ENCODE results near the gene SPESP1. TPM values are rescaled to one million over a fixed set of nuclear protein-coding genes. Genes with fewer than 3 reads are reported as not detected.

Gene SPESP1
- total RNA-seq (1 to 10 TPM in 1 of 2 donors, under 1 TPM in 1; 0.33 to 2.0 TPM), polyA plus RNA-seq (1 to 10 TPM in 1 of 2 donors, under 1 TPM in 1; 0.80 to 3.2 TPM)

DNA sequence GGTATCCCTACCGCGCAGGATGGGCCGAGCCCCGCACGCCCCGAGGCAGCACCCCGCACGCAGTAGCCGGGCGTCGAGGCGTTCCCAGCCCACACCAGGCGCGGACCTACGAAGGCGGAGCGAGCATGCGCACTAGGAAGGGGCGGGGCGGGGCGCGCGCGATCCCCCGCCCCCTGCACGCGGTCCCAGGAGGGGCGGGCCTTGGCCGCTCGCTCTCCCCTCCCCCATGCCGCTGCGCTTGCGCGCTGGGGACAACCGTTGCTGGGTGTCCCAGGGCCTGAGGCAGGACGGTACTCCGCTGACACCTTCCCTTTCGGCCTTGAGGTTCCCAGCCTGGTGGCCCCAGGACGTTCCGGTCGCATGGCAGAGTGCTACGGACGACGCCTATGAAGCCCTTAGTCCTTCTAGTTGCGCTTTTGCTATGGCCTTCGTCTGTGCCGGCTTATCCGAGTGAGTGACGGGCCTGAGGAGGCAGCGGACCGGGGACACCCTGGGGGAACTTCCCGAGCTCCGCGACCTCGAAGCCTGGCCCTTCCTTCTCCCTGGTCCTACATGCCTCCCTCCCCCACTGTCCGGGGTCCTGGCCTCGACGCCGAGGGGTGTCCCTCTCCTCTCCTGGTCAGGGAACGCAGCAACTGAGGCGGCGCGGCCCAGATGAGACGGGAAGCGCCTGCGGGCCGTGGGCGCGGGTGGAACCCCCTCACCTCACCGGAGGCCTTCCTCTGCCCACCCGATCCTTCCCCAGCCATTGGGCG is at the start of gene SPESP1:
SPESP1 (plus strand) TSS at position 258 of the 755 bp plus-strand sequence; CDS start at position 387, 129 bp downstream.
- Histone ChIP-seq H3K27me3 (ENCODE audit: control insufficient read depth in 4 of 4, insufficient read depth in 4 of 4, low read length in 3 of 4) (no peaks in the 10 kb centered on the region), H3K4me1 (ENCODE audit: control insufficient read depth in 4 of 4, insufficient read depth in 4 of 4, low read length in 3 of 4) (peaks cover 0 to 2% (median 0%) of the 10 kb centered on the region in 4 donors), H3K4me3 (ENCODE audit: low read depth in 1 of 3, low read length in 3 of 3) (peak within 1 kb of the TSS in 1 of 3 donors; percentile 2), H3K27ac (ENCODE audit: low read depth in 1 of 2, low read length in 2 of 2) (no peak within 1 kb of the TSS), H3K36me3 (ENCODE audit: control insufficient read depth in 4 of 4, insufficient read depth in 3 of 4, low read depth in 1 of 4, low read length in 3 of 4) (no peaks in the 10 kb centered on the region), H3K9me3 (ENCODE audit: control insufficient read depth in 4 of 4, low read length in 3 of 4) (no peaks in the 10 kb centered on the region), H3K9ac (ENCODE audit: low read depth in 1 of 2, low read length in 2 of 2) (no peak within 1 kb of the TSS)
- 53% methylated on average over 72 of the region's 72 CpGs for WGBS
- peak; percentile 71 for DNase-seq (ENCODE audit: low spot score)
- TF ChIP-seq FOXA1 (IDR thresholded peaks at IDR 0.05) (no peak), EGR1 (IDR thresholded peaks at IDR 0.05; ENCODE audit: low read depth in 2 of 2) (no peak), HNF4A (conservative IDR thresholded peaks at IDR 0.05) (no peak), HNF4G (IDR thresholded peaks at IDR 0.05) (no peak), SP1 (IDR thresholded peaks at IDR 0.05) (no peak)
- TF ChIP-seq, protein P1, sequence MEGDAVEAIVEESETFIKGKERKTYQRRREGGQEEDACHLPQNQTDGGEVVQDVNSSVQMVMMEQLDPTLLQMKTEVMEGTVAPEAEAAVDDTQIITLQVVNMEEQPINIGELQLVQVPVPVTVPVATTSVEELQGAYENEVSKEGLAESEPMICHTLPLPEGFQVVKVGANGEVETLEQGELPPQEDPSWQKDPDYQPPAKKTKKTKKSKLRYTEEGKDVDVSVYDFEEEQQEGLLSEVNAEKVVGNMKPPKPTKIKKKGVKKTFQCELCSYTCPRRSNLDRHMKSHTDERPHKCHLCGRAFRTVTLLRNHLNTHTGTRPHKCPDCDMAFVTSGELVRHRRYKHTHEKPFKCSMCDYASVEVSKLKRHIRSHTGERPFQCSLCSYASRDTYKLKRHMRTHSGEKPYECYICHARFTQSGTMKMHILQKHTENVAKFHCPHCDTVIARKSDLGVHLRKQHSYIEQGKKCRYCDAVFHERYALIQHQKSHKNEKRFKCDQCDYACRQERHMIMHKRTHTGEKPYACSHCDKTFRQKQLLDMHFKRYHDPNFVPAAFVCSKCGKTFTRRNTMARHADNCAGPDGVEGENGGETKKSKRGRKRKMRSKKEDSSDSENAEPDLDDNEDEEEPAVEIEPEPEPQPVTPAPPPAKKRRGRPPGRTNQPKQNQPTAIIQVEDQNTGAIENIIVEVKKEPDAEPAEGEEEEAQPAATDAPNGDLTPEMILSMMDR (IDR thresholded peaks at IDR 0.05; ENCODE audit: low read depth, low read length, missing input control), result no peak
- TF ChIP-seq, protein P2, sequence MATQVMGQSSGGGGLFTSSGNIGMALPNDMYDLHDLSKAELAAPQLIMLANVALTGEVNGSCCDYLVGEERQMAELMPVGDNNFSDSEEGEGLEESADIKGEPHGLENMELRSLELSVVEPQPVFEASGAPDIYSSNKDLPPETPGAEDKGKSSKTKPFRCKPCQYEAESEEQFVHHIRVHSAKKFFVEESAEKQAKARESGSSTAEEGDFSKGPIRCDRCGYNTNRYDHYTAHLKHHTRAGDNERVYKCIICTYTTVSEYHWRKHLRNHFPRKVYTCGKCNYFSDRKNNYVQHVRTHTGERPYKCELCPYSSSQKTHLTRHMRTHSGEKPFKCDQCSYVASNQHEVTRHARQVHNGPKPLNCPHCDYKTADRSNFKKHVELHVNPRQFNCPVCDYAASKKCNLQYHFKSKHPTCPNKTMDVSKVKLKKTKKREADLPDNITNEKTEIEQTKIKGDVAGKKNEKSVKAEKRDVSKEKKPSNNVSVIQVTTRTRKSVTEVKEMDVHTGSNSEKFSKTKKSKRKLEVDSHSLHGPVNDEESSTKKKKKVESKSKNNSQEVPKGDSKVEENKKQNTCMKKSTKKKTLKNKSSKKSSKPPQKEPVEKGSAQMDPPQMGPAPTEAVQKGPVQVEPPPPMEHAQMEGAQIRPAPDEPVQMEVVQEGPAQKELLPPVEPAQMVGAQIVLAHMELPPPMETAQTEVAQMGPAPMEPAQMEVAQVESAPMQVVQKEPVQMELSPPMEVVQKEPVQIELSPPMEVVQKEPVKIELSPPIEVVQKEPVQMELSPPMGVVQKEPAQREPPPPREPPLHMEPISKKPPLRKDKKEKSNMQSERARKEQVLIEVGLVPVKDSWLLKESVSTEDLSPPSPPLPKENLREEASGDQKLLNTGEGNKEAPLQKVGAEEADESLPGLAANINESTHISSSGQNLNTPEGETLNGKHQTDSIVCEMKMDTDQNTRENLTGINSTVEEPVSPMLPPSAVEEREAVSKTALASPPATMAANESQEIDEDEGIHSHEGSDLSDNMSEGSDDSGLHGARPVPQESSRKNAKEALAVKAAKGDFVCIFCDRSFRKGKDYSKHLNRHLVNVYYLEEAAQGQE (IDR thresholded peaks at IDR 0.05), result no peak
- TF ChIP-seq, protein P3, sequence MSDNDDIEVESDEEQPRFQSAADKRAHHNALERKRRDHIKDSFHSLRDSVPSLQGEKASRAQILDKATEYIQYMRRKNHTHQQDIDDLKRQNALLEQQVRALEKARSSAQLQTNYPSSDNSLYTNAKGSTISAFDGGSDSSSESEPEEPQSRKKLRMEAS (IDR thresholded peaks at IDR 0.05), result no peak

DNA sequence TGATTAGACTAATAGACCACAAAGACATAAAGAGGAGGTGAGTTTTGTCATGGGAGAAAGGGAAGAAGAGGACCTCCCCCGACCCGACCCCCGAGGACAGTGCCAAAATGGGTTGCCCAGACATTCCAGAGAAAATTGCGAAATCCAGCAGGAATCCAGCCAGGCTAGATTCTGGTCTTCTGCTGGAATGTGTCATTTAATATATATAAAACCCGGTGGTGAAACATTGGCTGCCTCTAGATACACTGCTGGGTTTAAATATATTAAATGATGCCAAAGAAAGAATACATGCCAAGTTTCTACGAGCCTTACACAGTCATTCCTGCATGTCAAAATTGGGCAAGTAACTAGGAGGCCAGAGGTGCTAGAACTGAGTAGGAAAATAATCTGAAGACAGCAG is 45.3 kb upstream of the SPESP1 start:
- no peaks in the 10 kb centered on the region for H3K36me3 ChIP-seq (ENCODE audit: control insufficient read depth in 4 of 4, insufficient read depth in 3 of 4, low read depth in 1 of 4, low read length in 3 of 4)
- no peak for DNase-seq (ENCODE audit: low spot score)
- WGBS, result 46% methylated on average over 6 of the region's 6 CpGs

More for the DNA sequence above, 45.3 kb upstream of the SPESP1 start:
- Histone ChIP-seq H3K9ac (ENCODE audit: low read depth in 1 of 2, low read length in 2 of 2) (no peak overlapping the region), H3K4me3 (ENCODE audit: low read depth in 1 of 3, low read length in 3 of 3) (no peak overlapping the region), H3K27ac (ENCODE audit: low read depth in 1 of 2, low read length in 2 of 2) (no peak overlapping the region), H3K9me3 (ENCODE audit: control insufficient read depth in 4 of 4, low read length in 3 of 4) (no peaks in the 10 kb centered on the region), H3K27me3 (ENCODE audit: control insufficient read depth in 4 of 4, insufficient read depth in 4 of 4, low read length in 3 of 4) (no peaks in the 10 kb centered on the region), H3K4me1 (ENCODE audit: control insufficient read depth in 4 of 4, insufficient read depth in 4 of 4, low read length in 3 of 4) (no peaks in the 10 kb centered on the region)
- TF ChIP-seq RXRA (IDR thresholded peaks at IDR 0.05) (no peak), GABPA (IDR thresholded peaks at IDR 0.05 in 1 of 2, conservative IDR thresholded peaks at IDR 0.05 in 1 of 2) (no peak), FOXA2 (IDR thresholded peaks at IDR 0.05) (no peak), HNF4A (conservative IDR thresholded peaks at IDR 0.05) (no peak), SP1 (IDR thresholded peaks at IDR 0.05) (no peak), JUND (IDR thresholded peaks at IDR 0.05) (no peak)
- TF ChIP-seq, protein P4, sequence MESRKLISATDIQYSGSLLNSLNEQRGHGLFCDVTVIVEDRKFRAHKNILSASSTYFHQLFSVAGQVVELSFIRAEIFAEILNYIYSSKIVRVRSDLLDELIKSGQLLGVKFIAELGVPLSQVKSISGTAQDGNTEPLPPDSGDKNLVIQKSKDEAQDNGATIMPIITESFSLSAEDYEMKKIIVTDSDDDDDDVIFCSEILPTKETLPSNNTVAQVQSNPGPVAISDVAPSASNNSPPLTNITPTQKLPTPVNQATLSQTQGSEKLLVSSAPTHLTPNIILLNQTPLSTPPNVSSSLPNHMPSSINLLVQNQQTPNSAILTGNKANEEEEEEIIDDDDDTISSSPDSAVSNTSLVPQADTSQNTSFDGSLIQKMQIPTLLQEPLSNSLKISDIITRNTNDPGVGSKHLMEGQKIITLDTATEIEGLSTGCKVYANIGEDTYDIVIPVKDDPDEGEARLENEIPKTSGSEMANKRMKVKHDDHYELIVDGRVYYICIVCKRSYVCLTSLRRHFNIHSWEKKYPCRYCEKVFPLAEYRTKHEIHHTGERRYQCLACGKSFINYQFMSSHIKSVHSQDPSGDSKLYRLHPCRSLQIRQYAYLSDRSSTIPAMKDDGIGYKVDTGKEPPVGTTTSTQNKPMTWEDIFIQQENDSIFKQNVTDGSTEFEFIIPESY (IDR thresholded peaks at IDR 0.05), result no peak
- TF ChIP-seq, protein P1 (IDR thresholded peaks at IDR 0.05; ENCODE audit: low read depth, low read length, missing input control), result no peak
- TF ChIP-seq, protein P5, sequence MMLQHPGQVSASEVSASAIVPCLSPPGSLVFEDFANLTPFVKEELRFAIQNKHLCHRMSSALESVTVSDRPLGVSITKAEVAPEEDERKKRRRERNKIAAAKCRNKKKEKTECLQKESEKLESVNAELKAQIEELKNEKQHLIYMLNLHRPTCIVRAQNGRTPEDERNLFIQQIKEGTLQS (IDR thresholded peaks at IDR 0.05), result no peak
- TF ChIP-seq, protein P3 (IDR thresholded peaks at IDR 0.05), result no peak

All from liver (tissue), 9 donors.